ENCODE measurements around the gene TCF12. TPM values are rescaled to one million over a fixed set of nuclear protein-coding genes. Genes with fewer than 3 reads are reported as not detected.

TCF12 gene
- total RNA-seq, 1 experiment from 2014 or later: 76.7 TPM

GRCh38 chr15:57060799-57061198, 142.4 kb downstream of the TCF12 start:
- no peak overlapping the region for H3K14ac ChIP-seq (ENCODE audit: insufficient read depth, low read length)
- no peak overlapping the region for H3K4me2 ChIP-seq (ENCODE audit: insufficient read depth, insufficient read length, low read length)
- no peak overlapping the region for H3K27ac ChIP-seq (ENCODE audit: insufficient read length, low read depth, low read length)
- no peak overlapping the region for H2BK120ac ChIP-seq (ENCODE audit: low read depth, low read length, poor library complexity, severe bottlenecking)
- no peak overlapping the region for H3K23ac ChIP-seq (ENCODE audit: insufficient read length, low read depth, low read length)
- Mint-ChIP-seq H3K4me3 (no peak overlapping the region), H3K9me3 (no peaks in the 10 kb centered on the region), H3K27me3 (ENCODE audit: low read depth) (no peaks in the 10 kb centered on the region), H3K27ac (no peak overlapping the region), H3K4me1 (peaks cover 35 to 38% of the 10 kb centered on the region in 2 experiments), H3K36me3 (ENCODE audit: insufficient read depth in 1 of 3, low read depth in 3 of 3) (peaks cover 0 to 4% (median 0%) of the 10 kb centered on the region in 3 experiments; a peak in 2 of 7 replicates)
- no peaks in the 10 kb centered on the region for H3K27me3 ChIP-seq (ENCODE audit: insufficient read depth, low read length)
- no peak overlapping the region for H3K9ac ChIP-seq (ENCODE audit: extremely low read depth, insufficient read length, low read length)
- no peaks in the 10 kb centered on the region for H4K20me1 ChIP-seq (ENCODE audit: control insufficient read depth, insufficient read depth, insufficient read length)
- no peak overlapping the region for H4K8ac ChIP-seq (replicated peaks; ENCODE audit: insufficient read length, low read depth, low read length)
- no peak overlapping the region for H2BK5ac ChIP-seq (ENCODE audit: insufficient read length, low read length)
- H3K23me2 ChIP-seq (ENCODE audit: insufficient read length, low read depth, low read length, poor library complexity, severe bottlenecking): no peaks in the 10 kb centered on the region
- no peak overlapping the region for H4K5ac ChIP-seq (ENCODE audit: insufficient read length, low read depth, low read length)
- no peak overlapping the region for H2AFZ ChIP-seq (ENCODE audit: low read length)
- no CpG with 5 or more reads among the region's 2 CpGs for WGBS (ENCODE audit: extremely low coverage, insufficient read length, low lambda C conversion rate)
- TF ChIP-seq, protein P1, sequence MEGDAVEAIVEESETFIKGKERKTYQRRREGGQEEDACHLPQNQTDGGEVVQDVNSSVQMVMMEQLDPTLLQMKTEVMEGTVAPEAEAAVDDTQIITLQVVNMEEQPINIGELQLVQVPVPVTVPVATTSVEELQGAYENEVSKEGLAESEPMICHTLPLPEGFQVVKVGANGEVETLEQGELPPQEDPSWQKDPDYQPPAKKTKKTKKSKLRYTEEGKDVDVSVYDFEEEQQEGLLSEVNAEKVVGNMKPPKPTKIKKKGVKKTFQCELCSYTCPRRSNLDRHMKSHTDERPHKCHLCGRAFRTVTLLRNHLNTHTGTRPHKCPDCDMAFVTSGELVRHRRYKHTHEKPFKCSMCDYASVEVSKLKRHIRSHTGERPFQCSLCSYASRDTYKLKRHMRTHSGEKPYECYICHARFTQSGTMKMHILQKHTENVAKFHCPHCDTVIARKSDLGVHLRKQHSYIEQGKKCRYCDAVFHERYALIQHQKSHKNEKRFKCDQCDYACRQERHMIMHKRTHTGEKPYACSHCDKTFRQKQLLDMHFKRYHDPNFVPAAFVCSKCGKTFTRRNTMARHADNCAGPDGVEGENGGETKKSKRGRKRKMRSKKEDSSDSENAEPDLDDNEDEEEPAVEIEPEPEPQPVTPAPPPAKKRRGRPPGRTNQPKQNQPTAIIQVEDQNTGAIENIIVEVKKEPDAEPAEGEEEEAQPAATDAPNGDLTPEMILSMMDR (conservative IDR thresholded peaks at IDR 0.05): no peak
- H3K4ac ChIP-seq (ENCODE audit: low read depth, low read length): no peak overlapping the region
- H3T11ph ChIP-seq (ENCODE audit: low read length): no peak overlapping the region
- H3K18ac ChIP-seq (ENCODE audit: insufficient read length, low read depth, low read length): no peak overlapping the region
- H2BK12ac ChIP-seq (ENCODE audit: insufficient read length, low read depth, low read length): no peak overlapping the region
- peaks cover 3% of the 10 kb centered on the region for H3K4me1 ChIP-seq (ENCODE audit: insufficient read depth, low read length)
- no peak overlapping the region for H2BK20ac ChIP-seq (ENCODE audit: low read depth, low read length, poor library complexity, severe bottlenecking)
- H4K91ac ChIP-seq (ENCODE audit: insufficient read length, low read depth, low read length): no peak overlapping the region
- H2AK5ac ChIP-seq (ENCODE audit: insufficient read length, low read length): no peak overlapping the region
- peaks cover 3% of the 10 kb centered on the region for H3K79me1 ChIP-seq (ENCODE audit: insufficient read depth, low read depth, low read length, poor library complexity, severe bottlenecking)
- H3K9me3 ChIP-seq (ENCODE audit: control insufficient read depth, low read depth, low read length): no peaks in the 10 kb centered on the region
- no peak for DNase-seq
- H3K79me2 ChIP-seq (ENCODE audit: insufficient read depth, low read length): peaks cover 3% of the 10 kb centered on the region; the same call in 1 of the 2 replicates
- H3K56ac ChIP-seq (ENCODE audit: insufficient read length, low read depth, low read length): no peak overlapping the region
- no peak overlapping the region for H2BK15ac ChIP-seq (ENCODE audit: low read depth, low read length)

All from H9 (cell line).